GM18873 (cell line): ENCODE data around the gene RAP1GAP2.
"Not testable (repeated sequence)": the region's sequence is repeated elsewhere in the genome, so short reads cannot be mapped to it uniquely, and the experiment has no call there.

Source experiments
- ATAC-seq: cut with Tn5 transposase; IDR thresholded peaks from one replicate; pipeline ENCODE4 v1.9.1; 2021; ENCODE audit warnings: mild to moderate bottlenecking, moderate library complexity, moderate number of reproducible peaks; ENCODE audit not compliant: unreplicated experiment, low FRiP score

Gene RAP1GAP2

GRCh38 chr17:2785376-2785775, 10.9 kb upstream of the RAP1GAP2 start:
- not testable (repeated sequence) for ATAC-seq

- no peak for ATAC-seq
Observed at GRCh38 chr17:2786176-2786881, 9.9 kb upstream of the RAP1GAP2 start.

- no peak for ATAC-seq
Observed at GRCh38 chr17:2789700-2790099, 6.5 kb upstream of the RAP1GAP2 start.

- ATAC-seq: no peak
Observed at GRCh38 chr17:2792366-2793169, 3.7 kb upstream of the RAP1GAP2 start.

- ATAC-seq: no peak
Observed at GRCh38 chr17:2794111-2794803, 2.0 kb upstream of the RAP1GAP2 start.

GRCh38 chr17:2795441-2796163, 636 bp upstream of the RAP1GAP2 start:
- no peak for ATAC-seq

- ATAC-seq: no peak
Observed at GRCh38 chr17:2797226-2797625, 988 bp downstream of the RAP1GAP2 start.

- no peak for ATAC-seq
Observed at GRCh38 chr17:2797637-2798036, 1.4 kb downstream of the RAP1GAP2 start.

- ATAC-seq: no peak
Observed at GRCh38 chr17:2798188-2798587, 1.9 kb downstream of the RAP1GAP2 start.

GRCh38 chr17:2798678-2799077, 2.4 kb downstream of the RAP1GAP2 start:
- no peak for ATAC-seq

- ATAC-seq: no peak
Observed at GRCh38 chr17:2799653-2800052, 3.4 kb downstream of the RAP1GAP2 start.

GRCh38 chr17:2800367-2800766, 4.1 kb downstream of the RAP1GAP2 start:
- ATAC-seq: no peak

GRCh38 chr17:2801841-2802240, 5.6 kb downstream of the RAP1GAP2 start:
- no peak for ATAC-seq

GRCh38 chr17:2802574-2802973, 6.3 kb downstream of the RAP1GAP2 start:
- no peak for ATAC-seq

GRCh38 chr17:2803386-2803785, 7.1 kb downstream of the RAP1GAP2 start:
- no peak for ATAC-seq

GRCh38 chr17:2803971-2804370, 7.7 kb downstream of the RAP1GAP2 start:
- ATAC-seq: no peak

GRCh38 chr17:2804912-2805311, 8.7 kb downstream of the RAP1GAP2 start:
- no peak for ATAC-seq

GRCh38 chr17:2805961-2806360, 9.7 kb downstream of the RAP1GAP2 start:
- ATAC-seq: no peak

GRCh38 chr17:2808367-2809335, 12.4 kb downstream of the RAP1GAP2 start:
- no peak for ATAC-seq

- no peak for ATAC-seq
Observed at GRCh38 chr17:2809337-2809736, 13.1 kb downstream of the RAP1GAP2 start.
